Measurements from ENCODE around the gene KCTD1.
A peak's percentile ranks its signal among the peaks of the same experiment; 100 is the strongest.

The KCTD1 gene

DNA sequence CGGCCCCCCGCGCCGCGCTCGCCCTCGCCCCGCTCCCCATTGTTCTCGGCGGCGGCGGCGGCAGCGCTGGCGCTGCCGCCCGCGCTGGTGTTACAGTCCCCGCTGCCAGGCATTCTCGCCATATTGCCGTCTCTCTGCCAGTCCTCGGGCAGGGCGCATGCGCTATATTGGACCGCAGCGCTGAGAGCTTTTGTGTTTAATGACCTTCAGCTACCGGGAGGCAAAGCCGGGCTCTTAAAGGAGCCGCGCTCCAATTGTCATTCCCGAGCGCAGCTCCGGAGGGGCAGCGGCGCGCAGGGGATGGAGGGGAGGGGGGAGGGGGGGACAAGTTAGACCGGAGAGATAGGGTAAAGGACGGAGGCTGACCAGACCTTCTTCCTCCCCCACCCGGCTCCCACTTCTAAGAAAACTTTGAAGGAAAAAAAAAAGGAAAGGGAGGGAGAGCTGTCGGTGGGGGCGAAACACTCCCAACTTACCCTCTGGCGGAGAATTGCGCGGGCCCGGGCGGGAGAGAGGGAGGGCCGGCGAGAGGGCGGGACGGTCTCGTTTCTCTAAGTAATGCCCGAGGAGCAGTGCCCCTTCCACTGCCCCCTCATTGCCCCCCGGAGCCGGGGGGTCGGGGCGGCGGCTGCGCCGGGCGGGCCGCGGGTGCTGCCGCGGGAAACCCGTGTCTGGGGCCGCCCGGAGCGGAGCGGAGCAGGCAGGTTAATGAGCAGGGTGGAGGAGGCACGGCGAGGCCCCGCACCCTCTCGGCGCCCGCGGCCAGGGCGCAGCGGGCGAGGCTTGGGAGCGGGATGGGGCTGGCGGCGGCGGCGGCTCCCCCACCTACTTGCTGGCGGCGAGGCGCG is at the start of gene KCTD1:
Gene KCTD1 (minus strand): TSS at position 139 of the 848 bp plus-strand sequence. CDS start 17 bp downstream, at position 122.
- peak; percentile 88 for DNase-seq

DNA sequence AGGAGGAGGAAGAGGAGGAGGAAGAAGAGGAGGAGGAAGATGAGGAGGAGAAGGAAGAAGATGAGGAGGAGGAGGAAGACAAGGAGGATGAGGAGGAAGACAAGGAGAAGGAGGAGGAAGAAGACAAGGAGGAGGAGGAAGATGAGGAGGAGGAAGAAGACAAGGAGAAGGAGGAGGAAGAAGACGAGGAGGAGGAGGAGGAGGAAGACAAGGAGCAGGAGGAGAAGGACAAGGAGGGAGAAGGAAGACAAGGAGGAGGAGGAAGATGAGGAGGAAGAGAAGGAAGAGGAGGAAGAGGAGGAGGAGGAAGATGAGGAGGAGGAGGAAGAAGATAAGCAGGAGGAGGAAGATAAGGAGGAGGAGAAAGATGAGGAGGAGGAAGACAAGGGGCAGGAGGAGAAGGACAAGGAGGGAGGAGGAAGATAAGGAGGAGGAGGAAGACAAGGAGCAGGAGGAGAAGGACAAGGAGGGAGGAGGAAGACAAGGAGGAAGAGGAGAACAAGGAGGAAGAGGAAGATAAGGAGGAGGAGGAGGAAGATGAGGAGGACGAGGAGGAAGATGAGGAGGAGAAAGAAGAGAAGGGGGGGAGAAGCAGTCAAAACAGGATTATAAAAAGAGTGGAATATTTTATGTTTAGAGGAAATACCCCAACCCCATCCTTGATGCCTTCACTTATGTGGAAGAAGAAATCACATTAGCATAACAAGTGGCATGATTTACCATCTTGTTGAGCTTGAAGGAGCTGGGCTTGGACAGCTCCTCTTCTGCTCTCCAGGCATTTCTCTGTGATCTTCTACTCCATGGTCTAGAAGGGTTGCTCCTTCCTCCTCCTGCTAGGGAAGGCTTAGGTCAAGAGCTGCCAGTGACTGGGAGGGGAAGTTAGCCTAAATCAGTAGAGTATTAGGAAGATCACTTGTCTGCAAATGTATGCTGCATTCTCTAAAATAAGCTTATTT is 45.3 kb upstream of the KCTD1 start:
- DNase-seq = no peak

DNA sequence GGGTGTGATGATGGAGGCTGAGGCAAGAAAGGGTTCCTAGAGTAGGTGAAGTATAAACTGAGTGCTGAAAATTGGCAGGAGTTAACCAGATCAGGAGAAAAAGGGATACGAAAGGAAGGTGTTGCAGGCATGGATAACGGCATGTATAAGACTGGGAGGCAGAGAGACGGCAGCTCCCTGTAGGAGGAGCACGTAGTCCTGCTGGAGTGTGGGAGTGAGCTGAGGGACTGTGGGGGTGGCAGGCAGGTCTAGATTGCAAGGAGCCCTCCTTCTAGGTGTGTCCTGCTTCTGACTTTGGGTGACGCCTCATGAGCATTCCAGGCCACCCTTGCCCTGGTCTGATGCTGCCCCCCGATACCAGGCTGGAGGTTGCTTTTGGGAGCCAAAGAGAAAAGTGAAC is 36.4 kb upstream of the KCTD1 start:
- DNase-seq = no peak

DNA sequence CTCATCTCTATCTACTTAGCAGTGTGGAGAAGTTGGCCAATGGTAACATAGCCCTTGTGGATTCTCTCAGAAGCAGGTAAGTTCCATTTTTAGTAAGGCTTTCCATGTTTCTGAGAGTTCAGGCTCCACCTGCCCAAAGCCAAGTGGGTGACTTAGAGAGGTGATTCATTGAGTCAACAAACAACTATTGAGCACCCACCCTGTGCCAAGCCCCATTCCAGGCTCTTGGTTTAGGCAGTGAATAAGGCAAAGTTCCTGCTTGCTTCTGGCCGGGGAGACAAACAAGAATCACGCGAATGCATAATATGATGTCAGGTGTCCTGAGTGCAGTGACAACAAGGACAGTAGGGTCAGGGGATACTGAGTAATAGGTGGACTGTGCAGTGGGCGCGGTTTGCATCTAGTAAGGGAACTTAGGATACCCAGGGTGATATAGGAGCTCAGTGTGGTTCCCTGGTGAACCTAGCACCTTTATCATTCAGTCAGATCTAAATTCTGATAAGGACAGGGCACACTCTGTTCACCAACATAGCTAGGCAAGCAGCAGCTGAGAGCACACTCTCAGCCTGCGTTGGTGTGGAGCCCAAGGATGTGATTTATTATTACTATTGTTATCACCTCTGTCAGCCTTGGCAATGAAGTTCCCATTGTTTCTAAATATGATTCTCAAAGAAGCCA is 31.7 kb upstream of the KCTD1 start:
- no peak for DNase-seq

DNA sequence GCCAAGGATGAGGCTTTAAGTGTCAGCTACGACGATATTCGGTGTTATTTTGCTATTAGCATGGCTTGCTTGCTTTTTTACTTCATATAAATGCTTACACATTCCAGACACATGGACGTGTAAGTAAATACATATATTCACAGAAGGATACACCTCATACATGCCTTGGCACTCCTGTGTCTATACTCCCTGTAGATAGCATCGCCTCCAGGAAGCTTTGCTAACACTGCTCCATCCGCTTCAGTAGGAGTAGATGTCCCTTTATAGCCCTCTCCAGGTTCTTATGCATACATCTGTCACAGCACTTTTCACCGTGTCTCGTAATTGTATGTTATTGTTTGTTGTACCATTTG is 27.5 kb upstream of the KCTD1 start:
- DNase-seq = no peak

DNA sequence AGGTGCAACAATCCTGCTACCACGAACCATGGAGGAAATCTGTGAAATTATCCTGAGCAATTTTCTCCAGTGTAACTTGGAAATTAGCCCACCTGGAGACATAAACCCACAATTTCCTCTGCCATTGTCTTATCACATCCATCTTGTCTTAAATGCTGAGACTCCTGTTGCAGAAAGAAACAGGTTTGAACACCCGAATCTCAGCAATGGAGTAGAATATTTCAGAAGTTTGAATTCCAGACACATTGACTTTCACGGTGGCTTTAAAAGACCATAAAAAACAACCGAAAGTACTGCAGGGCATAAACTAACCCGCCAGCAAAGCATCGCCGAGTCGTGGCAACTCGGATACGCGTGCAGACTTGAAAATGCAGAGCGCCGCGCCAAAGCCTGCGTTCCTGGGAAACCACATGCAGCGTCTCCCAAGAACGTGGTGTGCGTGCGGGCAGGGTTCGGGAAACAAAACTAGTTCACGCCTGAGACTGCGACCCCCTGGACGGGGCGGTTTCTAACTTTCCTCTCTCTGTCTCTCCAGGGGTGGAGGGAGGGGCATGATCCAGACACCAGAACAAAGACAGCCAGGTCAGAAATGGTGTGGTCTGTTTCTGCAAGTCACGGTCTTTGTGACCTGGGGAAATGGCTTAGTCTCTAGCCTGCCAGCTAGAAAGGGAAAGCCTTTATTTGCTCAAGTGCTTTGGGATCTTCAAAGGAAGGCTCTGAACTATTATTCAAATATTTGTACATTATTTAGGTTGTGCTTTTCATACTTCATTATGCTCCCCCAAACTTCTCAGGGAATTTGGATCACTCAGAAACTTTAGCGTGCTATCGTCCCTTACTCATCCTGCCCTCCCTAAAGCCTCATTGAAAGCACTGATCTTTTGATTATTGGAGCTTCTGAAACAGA is 26.9 kb upstream of the KCTD1 start:
- DNase-seq = peak; percentile 46

DNA sequence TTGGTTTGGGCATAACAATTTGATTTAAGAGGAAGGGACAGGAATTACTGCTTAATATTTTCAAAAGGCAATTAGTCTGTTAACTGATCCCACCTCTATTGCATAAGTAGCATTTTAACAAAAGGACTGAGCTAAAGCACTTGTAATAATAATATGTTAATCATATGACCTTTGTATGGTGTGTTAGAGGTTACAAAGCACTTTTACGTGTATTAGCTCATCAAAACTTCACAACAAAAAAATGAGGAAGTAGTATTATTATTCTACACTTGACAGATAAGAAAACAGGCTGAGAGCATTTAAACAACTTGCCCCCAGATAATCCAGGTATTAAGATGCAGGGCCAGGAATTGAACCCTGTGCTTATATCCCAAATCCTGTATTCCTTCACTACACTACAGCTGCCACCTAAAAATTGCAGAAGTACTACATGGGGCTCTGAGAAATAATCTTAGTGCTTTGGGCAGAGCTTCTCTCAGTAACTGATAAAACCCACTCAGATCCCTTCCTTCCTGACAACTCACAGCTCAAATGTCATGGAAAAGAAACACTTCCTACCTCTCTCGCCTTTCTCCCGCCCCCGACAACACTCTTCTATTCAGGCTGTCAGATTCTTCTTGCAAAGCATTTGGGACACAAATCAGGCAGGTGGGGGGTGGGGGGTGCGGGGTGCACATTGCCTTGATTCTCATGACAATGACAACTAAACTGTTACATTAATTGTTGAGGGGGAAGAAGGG is 20.7 kb upstream of the KCTD1 start:
- no peak for DNase-seq

DNA sequence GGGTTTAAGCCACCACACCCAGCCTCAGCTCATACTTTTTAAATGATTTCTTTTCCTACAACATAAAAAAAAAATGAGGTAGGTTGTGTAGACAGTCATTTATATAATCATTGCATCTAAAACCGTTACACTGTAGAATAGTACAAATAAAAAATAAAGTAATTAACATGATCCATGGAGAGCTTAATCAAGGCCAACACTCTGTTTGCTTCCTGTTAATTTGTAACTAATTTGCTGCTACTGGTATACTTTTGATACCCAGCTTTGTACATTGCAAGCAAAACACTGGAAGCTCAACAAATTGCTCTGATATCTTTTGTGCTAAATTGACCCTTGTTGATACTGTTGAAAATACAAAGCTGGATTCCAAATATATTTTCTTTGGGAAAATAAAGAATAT is 20.2 kb upstream of the KCTD1 start:
- no peak for DNase-seq

DNA sequence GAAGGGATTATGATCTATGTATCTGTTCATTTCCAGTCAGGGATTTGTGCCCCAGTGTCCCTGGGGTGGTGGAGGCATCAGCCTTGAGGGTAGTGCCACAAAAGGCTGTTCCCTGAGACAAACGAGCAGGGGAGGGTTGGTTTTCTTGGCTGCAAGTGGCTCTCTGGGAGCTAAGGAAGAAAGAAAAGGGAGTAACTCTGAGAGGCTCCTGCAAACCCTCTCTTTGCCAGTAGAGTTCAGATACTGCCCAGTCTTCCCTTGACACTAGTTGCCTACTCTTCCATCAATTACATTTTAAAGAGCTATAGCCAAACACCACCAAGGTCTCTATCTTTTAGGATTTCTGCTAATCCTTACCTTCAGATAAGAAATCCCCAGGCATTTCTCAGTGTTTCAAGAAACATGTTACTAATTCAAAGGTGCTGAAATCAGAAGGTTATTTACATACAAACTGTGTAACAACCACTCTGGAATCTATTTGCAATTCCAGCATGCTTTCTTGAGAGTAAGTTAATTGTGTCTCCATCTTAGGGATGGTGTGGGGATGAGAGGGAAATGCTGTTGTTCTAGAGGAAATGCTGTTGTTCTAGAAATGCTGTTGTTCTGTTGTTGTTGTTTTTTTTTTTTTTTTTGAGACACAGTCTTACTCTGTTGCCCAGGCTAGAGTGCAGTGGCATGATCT is 18.7 kb upstream of the KCTD1 start:
- no peak for DNase-seq

DNA sequence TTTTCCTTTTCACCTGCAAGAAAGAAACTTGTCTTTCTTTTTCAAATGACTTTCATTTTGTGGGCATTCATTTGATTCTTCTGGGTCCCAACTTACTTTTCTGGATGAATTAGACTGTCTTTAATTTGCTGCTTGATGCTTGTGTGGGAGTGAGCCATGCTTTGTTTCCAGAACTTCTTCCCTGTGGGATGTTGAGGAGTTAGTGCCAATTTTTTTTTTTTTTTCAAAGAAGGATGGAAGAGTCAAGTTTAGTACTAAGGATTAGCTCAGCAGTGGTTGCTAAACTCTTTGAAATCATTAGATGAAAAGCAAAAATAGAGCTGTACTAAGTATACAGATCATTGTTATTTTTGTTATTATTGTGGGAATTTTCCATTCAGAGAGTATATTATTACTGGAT is 17.2 kb upstream of the KCTD1 start:
- no peak for DNase-seq

DNA sequence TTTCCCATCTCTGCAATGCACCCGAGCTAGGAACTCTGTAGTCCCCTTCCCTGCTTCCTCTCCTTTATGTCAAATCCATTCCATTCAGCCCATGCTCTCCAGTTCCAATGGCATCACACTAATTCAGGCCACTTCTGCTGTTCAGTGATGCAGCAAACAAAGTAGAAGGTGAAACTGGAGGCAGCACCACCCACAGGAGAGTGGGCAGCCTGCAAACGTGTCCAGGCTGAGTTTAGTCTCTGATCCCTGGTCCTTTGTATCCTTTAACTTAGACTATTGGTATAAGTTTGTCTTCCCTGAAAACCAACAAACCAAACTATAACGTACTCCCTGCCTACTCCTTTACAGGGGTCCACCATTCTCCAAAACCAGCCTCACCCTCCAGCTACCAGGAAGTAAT is 14.7 kb upstream of the KCTD1 start:
- no peak for DNase-seq

DNA sequence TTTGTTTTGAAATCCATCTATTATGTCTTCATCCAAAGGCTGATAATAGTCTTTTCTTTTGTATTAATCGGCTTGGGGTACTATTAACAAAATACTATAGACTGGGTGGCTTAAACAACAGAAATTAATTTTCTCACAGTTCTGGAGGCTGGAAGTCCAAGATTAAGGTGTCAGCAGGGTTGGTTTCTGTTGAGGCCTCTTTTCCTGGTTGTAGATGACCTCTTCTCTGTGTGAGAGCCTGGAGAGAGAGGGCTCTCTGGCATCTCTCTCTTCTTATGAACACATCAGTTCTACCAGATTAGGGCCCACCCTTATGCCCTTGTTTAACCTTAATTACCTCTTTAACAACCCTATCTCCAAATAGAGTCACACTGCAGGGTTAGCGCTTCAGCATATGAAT is 14.2 kb upstream of the KCTD1 start:
- DNase-seq = no peak

DNA sequence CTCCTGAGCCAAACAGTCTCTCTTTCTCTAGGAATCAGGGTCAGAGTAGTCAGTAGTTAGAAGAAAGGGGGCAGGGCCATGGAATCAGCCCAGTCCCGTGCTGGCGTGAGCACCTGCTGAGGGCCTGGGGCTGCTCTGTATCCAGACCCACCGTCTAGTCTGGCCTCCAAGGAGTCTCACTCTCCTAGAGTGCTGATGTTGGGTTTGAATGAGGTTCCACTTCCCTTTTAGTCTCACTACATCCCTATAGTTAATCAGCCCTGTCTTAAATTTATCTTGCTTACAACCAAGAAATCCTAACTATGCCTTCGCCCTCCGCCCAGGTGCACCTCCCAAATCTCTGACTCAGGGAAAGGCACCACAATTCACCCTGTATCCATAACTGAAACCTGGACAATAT is 13.4 kb upstream of the KCTD1 start:
- no peak for DNase-seq

DNA sequence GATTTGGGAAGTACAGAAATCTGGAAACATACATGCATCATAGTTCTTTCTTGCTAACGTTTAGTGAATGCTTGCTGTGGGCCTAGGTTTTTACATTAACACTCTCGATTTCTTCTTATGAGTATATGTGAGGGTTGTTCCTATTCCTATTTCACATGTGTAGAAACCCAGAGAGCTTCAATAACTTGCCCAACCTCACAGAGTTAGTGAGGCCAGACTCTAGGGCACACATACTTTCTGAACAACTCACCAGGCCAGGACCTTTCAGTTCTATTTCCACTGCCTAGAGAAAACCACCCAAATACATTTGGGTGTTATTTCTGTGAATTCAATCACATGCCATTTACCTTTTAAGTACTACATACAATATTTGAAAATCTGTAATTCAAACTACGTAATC is 8.2 kb upstream of the KCTD1 start:
- no peak for DNase-seq

DNA sequence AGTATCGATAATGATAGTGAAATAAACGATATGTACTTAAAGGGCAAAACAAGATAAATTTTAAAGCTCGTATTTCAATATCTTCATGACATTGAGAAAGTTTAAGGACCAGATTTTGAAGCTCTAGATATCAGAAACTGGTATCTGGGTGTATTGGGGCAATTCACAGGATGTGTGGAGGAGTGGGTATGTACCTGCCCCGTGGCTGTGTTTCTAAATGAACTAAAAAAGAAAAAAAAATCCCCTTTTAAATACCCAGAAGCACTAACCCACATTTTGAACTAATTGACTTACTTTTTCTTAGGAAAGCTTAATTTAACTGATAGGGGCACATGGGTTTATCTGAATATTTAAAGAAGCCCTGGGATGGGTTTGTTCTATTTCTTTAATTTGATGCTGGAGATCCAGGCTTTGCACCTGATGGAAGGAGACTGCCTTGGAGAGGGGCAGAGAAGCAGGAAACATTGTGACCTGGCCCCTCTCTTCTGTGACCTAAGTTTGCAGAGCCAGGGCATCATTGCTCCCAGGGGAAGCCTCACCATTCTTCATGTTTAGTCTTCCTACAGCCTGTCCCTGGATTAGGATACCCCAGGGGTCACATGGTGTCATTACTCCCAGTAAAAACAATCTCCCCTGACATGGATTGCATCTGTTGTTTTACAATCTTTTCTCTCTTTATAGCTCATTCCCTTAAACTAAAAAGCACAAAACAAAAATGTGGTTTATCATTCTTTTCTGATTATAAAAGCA is 7.6 kb upstream of the KCTD1 start:
- DNase-seq = no peak

DNA sequence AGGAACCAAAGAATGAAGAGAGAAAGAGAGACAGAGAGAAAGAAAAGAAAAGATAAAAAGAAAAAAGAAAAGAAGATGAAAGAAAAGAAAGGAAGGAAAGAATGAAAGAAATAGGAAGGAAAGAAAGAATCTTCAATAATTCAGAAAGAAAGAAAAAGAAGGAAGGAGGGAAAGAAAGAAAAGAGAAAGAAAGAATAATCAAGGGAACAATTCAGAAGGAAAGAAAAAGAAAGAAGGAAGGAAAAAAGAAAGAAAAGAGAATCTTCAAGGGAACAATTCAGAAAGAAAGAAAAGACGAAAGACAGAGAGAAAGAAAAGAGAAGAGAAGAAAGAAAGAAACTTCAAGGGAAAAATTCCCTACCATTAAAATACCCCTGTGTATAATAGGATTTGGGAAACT is 5.6 kb upstream of the KCTD1 start:
- DNase-seq = no peak

DNA sequence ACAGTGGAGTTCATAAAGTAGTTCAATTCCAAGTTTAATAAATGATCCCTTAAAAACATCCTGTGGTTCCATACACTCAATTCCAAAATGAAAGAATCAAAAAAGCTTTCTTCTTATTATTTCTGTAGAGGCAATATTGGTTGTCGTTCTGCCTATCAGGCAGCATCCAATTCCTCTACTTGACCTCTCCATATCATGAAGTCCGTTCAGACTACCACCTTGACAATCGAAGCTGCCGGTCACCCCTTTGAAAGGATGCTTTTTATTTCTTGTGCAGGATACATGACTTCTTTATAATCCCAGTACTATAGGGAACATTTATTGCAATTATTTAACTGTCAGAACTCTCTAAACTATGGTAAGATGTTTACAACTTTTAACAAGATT is 3.3 kb upstream of the KCTD1 start:
- DNase-seq = no peak

DNA sequence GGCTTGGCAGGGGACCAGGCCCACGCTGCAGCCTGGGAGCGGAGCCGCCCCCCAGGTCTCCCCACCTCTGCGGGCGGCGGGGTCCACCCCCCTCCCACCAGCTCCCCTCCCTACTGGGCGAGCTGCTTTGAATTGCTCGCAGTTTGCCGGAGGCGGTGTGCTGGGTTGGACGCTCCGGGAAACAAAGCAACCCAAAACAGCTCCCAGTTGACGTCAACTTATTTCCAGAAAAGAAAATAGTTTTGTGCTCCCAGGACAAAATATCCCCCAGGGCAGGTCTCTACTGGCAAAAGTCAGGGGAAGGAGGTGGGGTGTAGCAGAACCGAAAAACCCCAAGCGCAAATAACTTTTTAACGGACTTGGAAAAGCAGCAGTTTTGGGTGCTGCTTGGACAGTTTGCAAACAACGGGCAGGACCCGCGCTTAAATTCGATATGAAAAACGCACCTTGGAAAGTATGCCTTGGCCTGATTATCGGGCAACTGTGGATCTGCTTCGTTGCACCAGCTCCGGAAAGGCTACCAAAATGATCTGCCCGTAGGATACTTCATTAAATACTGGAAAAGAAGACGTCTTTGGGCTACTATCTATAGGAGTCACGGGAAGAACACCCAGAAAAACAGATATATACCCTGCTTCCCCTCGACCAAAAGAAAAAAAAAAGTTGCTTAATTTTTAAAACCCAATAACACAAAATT is 2.8 kb upstream of the KCTD1 start:
- DNase-seq = peak; percentile 21

DNA sequence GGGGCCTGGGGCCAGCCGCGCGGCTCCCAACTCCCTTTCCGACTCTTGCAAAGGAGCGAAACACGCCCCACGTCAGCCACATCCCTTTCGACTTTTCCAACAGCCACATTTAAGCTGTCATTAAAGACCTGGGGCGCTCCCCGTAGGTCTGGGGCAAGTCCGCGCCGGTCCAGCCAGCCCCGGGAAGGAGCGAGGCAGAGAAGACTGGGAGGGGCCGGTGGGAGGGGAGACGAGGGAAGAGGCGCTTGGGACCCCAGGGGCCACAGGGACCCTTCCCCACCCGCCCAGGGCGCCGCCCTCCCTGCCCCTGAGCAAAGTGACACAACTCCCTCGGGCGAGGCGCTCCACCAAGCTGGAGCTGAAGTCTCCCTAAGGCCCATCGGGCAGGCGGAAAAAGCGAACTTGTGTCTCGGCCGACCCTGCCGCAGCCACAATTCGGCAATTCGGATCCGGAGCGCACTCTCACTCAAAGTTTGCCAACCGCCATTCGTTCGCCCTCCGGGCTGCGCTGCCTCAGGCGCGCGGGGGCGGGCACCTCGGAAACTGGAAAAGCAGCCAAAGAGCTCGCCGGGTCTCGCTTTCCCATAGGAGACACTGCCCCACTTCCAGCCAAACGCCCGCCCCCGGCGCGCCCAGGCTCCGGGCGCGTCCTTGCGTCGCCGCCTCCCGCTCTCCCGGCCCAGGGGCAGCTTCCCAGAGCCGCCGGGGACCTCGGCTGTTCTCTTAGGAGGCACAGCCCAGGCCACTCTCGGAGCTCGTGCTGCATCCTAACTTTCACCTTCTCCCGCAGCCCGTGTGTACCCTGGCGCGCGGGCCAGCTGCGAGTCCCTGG is 1.1 kb upstream of the KCTD1 start:
- DNase-seq = peak; percentile 66

All from femur (tissue), 1 donor.